Gastroesophageal sphincter (tissue), 3 donors: ENCODE results near the gene SLC19A3.

Source experiments
- EP300 ChIP-seq: sonication (generic); formaldehyde crosslinking; IDR thresholded peaks from one replicate; pipeline ENCODE4 v1.6.1; 2017; ENCODE audit warnings: antibody characterized with exemption, mild to moderate bottlenecking
- POLR2A ChIP-seq, 2 donors: fragments of 450-650 bp; IDR thresholded peaks; one replicate each; pipeline ENCODE4 v1.6.1; 2017; ENCODE audit warnings: antibody characterized with exemption in 2 of 2, mild to moderate bottlenecking in 2 of 2, moderate library complexity in 1 of 2
- TF ChIP-seq, protein P1 (sequence below), 4 experiments: fragments of 200-600 bp in 2 of 4; fragments of 450-650 bp in 2 of 4; sonication (generic) in 1 of 4; IDR thresholded peaks; one replicate each; pipeline ENCODE4 v1.5.1; 2017 to 2019; ENCODE audit warnings: antibody characterized with exemption in 4 of 4, mild to moderate bottlenecking in 2 of 4, moderate library complexity in 2 of 4

DNA sequence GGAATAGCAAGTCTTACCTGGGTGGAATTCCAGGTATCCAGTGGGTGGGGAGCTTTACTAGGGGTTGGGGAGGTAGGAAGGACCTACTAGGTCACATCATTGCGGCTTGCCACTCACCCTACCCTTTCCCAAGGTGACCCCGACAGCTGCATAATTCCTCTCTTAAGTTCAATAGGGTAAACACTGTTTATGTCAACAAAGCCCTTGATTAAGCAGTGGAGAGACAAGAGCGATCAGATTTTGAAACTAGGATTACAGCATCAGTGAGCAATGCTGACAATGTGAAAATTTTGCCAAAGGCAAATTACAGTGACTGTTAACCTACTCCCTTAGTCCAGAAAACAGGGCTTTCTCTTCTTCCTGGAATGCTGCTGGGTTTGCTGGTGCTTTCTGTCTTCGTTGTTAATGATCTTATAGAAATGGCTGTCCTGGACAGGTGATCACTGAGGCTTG, 14.5 kb downstream of the SLC19A3 start:
- TF ChIP-seq EP300, result no peak
- TF ChIP-seq, protein P1, sequence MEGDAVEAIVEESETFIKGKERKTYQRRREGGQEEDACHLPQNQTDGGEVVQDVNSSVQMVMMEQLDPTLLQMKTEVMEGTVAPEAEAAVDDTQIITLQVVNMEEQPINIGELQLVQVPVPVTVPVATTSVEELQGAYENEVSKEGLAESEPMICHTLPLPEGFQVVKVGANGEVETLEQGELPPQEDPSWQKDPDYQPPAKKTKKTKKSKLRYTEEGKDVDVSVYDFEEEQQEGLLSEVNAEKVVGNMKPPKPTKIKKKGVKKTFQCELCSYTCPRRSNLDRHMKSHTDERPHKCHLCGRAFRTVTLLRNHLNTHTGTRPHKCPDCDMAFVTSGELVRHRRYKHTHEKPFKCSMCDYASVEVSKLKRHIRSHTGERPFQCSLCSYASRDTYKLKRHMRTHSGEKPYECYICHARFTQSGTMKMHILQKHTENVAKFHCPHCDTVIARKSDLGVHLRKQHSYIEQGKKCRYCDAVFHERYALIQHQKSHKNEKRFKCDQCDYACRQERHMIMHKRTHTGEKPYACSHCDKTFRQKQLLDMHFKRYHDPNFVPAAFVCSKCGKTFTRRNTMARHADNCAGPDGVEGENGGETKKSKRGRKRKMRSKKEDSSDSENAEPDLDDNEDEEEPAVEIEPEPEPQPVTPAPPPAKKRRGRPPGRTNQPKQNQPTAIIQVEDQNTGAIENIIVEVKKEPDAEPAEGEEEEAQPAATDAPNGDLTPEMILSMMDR (IDR thresholded peaks at IDR 0.05), result no peak
- no peak for TF ChIP-seq POLR2A (IDR thresholded peaks at IDR 0.05)
